DOHH2 (cell line): Measurements from ENCODE around the gene TNRC6A.

Experiments used
- CTCF ChIP-seq: fragments of 200-600 bp; sonication (generic); IDR thresholded peaks from one replicate; pipeline ENCODE4 v1.5.1; 2014; ENCODE audit warnings: antibody characterized with exemption, mild to moderate bottlenecking, low read depth, low read length; ENCODE audit not compliant: poor library complexity, severe bottlenecking
- EZH2phosphoT487 ChIP-seq: fragments of 200-600 bp; sonication (generic); IDR thresholded peaks from 2 replicates; pipeline ENCODE4 v1.6.1; 2017; ENCODE audit warnings: borderline replicate concordance, mild to moderate bottlenecking, antibody characterized with exemption, low read length, moderate library complexity, mixed read lengths

- TF ChIP-seq CTCF: peak; percentile 47
- TF ChIP-seq EZH2phosphoT487: no peak
Observed at GRCh38 chr16:24689128-24689527, 40.3 kb upstream of the TNRC6A start.
